Upper lobe of left lung (tissue), 4 donors: Measurements from ENCODE around the gene ZBTB5.

Experiments
- POLR2A ChIP-seq, 4 donors: fragments of 450-650 bp; IDR thresholded peaks; one replicate each; pipeline ENCODE4 v1.5.1; 2016 to 2017; ENCODE audit warnings: antibody characterized with exemption in 4 of 4, mild to moderate bottlenecking in 2 of 4
- POLR2AphosphoS5 ChIP-seq, 2 donors: sonication (generic); formaldehyde crosslinking; IDR thresholded peaks; one replicate each; pipeline ENCODE4 v1.5.1; 2017; ENCODE audit warnings: antibody characterized with exemption in 2 of 2
- TF ChIP-seq, protein P1 (sequence below), 6 experiments: fragments of 450-650 bp in 4 of 6; fragments of 200-600 bp in 2 of 6; sonication (generic) in 2 of 6; IDR thresholded peaks; one replicate each; pipeline ENCODE4 v1.5.1; 2016 to 2019; ENCODE audit warnings: antibody characterized with exemption in 6 of 6

DNA sequence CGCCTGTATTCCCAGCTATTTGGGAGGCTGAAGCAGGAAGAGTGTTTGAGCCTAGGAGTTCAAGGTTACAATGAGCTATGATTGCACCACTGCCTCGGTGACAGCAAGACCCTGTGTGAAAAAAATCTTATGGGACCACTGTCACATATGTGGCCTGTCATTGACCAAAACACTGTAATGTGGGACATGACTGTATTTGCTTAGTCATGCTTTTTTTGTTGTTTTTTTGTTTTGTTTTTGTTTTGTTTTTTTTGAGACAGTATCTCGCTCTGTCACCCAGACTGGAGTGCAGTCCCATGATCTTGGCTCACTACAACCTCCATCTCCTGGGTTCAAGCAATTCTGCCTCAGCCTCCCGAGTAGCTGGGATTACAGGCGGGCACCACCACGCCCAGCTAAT lies 34.0 kb upstream of the ZBTB5 start:
- TF ChIP-seq, protein P1, sequence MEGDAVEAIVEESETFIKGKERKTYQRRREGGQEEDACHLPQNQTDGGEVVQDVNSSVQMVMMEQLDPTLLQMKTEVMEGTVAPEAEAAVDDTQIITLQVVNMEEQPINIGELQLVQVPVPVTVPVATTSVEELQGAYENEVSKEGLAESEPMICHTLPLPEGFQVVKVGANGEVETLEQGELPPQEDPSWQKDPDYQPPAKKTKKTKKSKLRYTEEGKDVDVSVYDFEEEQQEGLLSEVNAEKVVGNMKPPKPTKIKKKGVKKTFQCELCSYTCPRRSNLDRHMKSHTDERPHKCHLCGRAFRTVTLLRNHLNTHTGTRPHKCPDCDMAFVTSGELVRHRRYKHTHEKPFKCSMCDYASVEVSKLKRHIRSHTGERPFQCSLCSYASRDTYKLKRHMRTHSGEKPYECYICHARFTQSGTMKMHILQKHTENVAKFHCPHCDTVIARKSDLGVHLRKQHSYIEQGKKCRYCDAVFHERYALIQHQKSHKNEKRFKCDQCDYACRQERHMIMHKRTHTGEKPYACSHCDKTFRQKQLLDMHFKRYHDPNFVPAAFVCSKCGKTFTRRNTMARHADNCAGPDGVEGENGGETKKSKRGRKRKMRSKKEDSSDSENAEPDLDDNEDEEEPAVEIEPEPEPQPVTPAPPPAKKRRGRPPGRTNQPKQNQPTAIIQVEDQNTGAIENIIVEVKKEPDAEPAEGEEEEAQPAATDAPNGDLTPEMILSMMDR (IDR thresholded peaks at IDR 0.05): no peak
- TF ChIP-seq POLR2A (IDR thresholded peaks at IDR 0.05): no peak
- no peak for TF ChIP-seq POLR2AphosphoS5 (IDR thresholded peaks at IDR 0.05)
